T-helper 2 cell treated with Interferon-gamma antibody and Interleukin-4, amounts not matched to agents 5 μg/mL and 100 μg/mL, for 36 hours (primary cell): ENCODE measurements around the gene FAM163B.

Source experiments
- DNase-seq: peaks from one replicate; pipeline ENCODE4 v3.0.0; 2021; ENCODE audit warnings: low spot score
- H3K27ac Mint-ChIP-seq: one replicate; pipeline ENCODE4 v1.8.0; 2021; ENCODE audit warnings: mild to moderate bottlenecking, mixed read lengths
- H3K27me3 Mint-ChIP-seq: one replicate; pipeline ENCODE4 v1.8.0; 2021; ENCODE audit warnings: low read depth, mixed read lengths
- H3K36me3 Mint-ChIP-seq: one replicate; pipeline ENCODE4 v1.8.0; 2021; ENCODE audit warnings: low read depth, mixed read lengths
- H3K4me1 Mint-ChIP-seq: one replicate; pipeline ENCODE4 v1.8.0; 2021; ENCODE audit warnings: low read depth, mixed read lengths
- H3K4me3 Mint-ChIP-seq: one replicate; pipeline ENCODE4 v1.8.0; 2022; ENCODE audit warnings: mild to moderate bottlenecking, moderate library complexity, mixed read lengths
- H3K9me3 Mint-ChIP-seq: one replicate; pipeline ENCODE4 v1.8.0; 2021; ENCODE audit warnings: mixed read lengths

The FAM163B gene

DNA sequence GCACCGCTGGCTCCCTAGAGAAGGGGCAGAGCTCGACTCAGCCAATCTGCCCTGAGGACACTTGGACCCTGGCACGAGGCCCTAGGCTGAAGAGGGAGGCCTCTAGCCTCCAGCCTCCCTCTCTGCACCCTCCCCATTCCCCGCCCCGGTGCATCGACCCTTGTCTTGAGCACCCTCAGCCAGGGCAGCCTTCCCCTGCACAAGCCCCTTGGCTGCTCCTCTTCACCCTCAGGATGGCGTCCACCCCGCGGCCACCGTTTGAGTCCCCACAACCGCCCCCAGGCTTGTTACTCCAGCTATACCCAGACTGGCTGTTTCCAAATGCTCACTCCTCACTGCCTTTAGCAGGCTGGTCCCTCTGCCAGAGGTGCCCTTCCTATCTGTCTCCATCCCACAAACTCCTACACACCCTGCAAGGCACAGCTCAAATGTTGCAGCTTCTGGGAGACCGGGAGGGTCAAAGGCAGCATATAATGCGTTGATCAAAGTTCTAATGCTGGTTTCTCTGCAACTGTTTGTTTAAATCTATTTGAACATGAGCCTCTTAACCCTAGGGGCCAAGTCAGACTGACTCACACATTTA is 6.5 kb upstream of the FAM163B start:
- peaks cover 15% of the 10 kb centered on the region for H3K27me3 Mint-ChIP-seq
- H3K27ac Mint-ChIP-seq = no peak overlapping the region
- H3K9me3 Mint-ChIP-seq = no peaks in the 10 kb centered on the region
- peaks cover 15% of the 10 kb centered on the region for H3K4me1 Mint-ChIP-seq
- DNase-seq = no peak
- no peaks in the 10 kb centered on the region for H3K36me3 Mint-ChIP-seq
- no peak overlapping the region for H3K4me3 Mint-ChIP-seq

DNA sequence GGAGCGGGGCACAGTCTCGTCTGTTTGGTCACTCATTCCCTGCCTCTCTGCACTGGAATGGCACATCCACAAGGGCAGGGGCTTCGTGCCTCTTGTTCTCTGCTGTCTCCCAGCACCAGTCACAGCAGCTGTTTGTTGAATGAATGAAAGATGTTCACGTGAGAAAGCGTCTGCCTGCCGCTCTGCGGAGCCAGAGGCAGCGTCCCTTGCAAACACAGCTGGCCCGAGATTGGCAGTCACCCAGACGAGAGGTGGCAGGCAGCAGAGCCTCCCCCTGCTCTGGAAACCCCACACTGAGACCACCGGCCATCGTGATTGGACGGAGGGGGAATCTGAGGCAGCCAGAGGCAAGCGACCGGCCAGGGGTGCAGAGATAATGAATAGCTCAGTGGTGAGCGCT is 6.0 kb upstream of the FAM163B start:
- Mint-ChIP-seq H3K4me3 (no peak overlapping the region), H3K4me1 (peaks cover 12% of the 10 kb centered on the region), H3K27ac (no peak overlapping the region), H3K36me3 (no peaks in the 10 kb centered on the region), H3K27me3 (peaks cover 20% of the 10 kb centered on the region), H3K9me3 (no peaks in the 10 kb centered on the region)
- no peak for DNase-seq

DNA sequence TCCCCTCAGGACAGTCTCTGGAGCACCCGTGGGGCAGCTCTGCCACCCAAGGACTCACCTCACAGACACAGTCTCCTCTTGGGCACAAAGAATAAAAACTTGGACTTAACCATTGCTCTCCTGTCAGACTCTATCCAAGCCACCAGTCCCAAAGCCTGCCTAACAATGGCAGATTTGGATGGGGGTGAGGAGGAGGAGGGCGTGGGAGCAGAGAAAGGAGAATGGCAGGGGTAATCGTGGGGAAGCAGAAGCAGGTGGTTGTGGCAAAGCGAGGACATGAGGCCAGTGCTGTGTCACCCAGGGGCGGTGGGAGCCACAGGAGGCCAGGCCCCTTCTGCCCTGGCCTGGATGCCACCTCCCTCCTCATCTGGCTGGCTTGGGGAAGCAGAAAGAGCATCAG is 5.5 kb upstream of the FAM163B start:
- no peak for DNase-seq
- Mint-ChIP-seq H3K4me1 (peaks cover 8% of the 10 kb centered on the region), H3K4me3 (no peak overlapping the region), H3K9me3 (no peaks in the 10 kb centered on the region), H3K27ac (no peak overlapping the region), H3K36me3 (no peaks in the 10 kb centered on the region), H3K27me3 (peaks cover 23% of the 10 kb centered on the region)

DNA sequence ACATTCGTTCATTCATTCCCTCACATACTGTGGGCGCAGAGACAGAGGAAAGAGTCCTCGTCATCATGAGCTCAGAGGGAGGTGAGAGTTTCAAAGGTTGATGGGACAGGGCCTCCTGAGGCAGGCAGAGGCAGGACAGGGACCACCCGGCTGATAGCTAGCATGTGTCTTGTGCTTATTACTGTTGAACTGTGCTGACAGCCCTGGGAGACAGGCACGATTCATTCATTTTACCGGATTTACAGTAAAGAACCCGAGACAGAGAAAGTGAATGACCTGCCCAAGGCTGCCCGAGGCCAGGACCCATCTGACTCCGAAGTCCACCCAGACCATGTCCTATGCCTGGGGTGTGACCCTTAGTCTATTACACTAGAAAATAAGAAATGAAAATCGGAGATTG is 4.9 kb upstream of the FAM163B start:
- Mint-ChIP-seq H3K27ac (no peak overlapping the region), H3K4me3 (no peak overlapping the region), H3K4me1 (peaks cover 3% of the 10 kb centered on the region), H3K36me3 (no peaks in the 10 kb centered on the region), H3K27me3 (peaks cover 26% of the 10 kb centered on the region), H3K9me3 (no peaks in the 10 kb centered on the region)
- no peak for DNase-seq

DNA sequence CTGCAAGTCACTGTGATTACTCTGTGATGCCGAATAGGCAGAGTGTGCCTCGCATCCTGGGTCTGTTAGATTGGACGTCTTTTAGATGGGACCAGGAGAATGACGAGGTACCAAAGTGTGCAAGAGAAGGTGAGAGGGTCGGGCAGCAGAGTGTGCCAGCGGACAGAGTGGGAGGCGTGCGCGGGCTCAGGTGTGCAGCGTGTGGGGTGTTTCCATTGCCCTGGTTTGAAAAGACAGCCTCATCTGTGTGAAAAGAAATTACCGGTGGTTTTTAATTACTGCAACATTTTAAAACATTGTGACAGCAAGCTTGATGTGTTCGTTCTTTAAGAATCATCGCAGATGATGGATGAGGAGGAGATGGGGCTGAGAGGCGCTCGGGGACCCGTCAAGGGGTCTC is 4.2 kb upstream of the FAM163B start:
- Mint-ChIP-seq H3K4me3 (no peak overlapping the region), H3K36me3 (no peaks in the 10 kb centered on the region), H3K27ac (no peak overlapping the region), H3K4me1 (no peaks in the 10 kb centered on the region), H3K27me3 (peaks cover 23% of the 10 kb centered on the region), H3K9me3 (no peaks in the 10 kb centered on the region)
- DNase-seq = no peak

DNA sequence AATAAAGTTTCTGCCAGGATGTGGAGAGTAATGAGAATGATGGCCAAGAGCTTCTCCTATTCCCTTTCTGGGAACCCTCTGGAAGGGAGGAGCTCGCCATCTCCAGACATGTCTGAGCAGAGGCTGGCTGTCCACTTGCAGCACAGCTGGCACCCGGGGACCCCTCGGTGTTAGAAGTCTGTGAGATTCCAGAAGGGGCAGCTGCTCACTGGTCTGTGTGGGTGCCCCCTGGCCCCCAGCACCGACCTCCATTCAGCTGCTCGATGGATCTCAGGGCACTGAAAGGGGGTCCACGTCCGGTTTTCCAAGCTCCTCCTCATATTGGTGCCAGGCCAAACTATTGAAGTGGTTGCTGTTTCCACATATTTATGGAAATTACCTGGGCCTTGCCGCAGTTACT is 3.6 kb upstream of the FAM163B start:
- H3K4me1 Mint-ChIP-seq = no peaks in the 10 kb centered on the region
- H3K27ac Mint-ChIP-seq = no peak overlapping the region
- no peaks in the 10 kb centered on the region for H3K9me3 Mint-ChIP-seq
- H3K27me3 Mint-ChIP-seq = peaks cover 20% of the 10 kb centered on the region
- no peak overlapping the region for H3K4me3 Mint-ChIP-seq
- no peaks in the 10 kb centered on the region for H3K36me3 Mint-ChIP-seq
- no peak for DNase-seq

DNA sequence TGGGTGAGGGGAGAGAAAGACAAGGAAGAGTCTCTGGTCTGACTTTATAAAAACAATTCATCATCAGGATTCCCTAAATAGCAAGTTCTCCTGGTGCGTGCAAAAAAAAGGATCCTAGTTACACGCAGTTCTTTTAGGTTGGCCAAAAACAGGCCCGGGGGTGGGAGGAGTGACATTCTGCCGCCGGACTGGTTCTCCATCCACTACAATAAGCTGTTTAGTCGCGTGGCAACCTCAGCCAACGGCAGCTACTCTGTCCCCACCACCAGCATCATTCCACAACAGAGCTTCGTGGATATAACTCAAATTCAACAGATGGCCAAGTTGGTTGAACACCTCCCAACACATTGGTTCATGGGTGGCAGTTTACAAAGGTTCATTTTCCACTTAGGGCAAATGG is 2.9 kb upstream of the FAM163B start:
- Mint-ChIP-seq H3K4me1 (no peaks in the 10 kb centered on the region), H3K4me3 (no peak overlapping the region), H3K27ac (no peak overlapping the region), H3K36me3 (no peaks in the 10 kb centered on the region), H3K27me3 (peaks cover 20% of the 10 kb centered on the region), H3K9me3 (no peaks in the 10 kb centered on the region)
- DNase-seq = no peak

DNA sequence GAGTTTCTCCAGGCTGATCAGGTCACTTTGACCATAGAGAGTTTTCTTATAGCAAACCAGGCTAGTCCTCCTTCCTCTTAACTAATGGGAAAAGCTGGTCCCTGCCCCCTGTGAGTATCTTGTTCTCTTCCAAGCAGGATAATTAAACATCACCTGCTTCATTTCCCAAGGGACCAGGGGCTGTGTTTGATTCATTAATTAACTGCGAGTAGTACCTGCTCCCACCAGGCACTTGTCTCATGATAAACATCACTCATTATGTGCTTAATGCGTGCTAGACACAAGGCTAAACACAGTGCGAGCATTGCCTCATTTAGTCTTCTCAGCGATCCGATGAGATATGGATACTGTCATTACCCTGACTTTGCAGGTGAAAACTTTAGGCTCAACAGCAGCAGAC is 1.7 kb upstream of the FAM163B start:
- Mint-ChIP-seq H3K36me3 (no peaks in the 10 kb centered on the region), H3K27ac (no peak overlapping the region), H3K4me1 (no peaks in the 10 kb centered on the region), H3K27me3 (peaks cover 18% of the 10 kb centered on the region), H3K9me3 (no peaks in the 10 kb centered on the region), H3K4me3 (no peak overlapping the region)
- DNase-seq = no peak

DNA sequence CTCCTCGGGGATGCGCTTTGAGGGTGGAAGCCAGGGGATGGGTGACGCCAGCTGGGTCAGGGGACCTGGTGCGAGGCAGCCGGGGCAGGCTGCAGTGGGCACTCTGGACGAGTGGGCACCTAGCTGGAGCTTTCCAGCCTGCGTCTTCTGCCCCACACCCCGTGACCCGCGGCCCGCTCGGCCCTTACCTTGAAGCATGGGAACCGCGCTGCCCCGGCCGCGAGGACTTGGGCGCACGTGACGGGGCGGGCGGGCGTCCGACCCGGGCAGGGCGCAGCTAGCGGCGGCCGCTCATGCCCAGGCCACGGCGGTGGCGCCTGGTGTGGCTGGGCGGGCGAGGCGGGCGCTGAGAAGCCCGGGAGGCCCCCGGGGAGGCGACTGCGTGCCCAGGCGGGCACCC is 300 bp downstream of the FAM163B start:
- no peak for DNase-seq
- Mint-ChIP-seq H3K27ac (no peak overlapping the region), H3K4me3 (no peak overlapping the region), H3K36me3 (no peaks in the 10 kb centered on the region), H3K4me1 (no peaks in the 10 kb centered on the region), H3K9me3 (no peaks in the 10 kb centered on the region), H3K27me3 (peaks cover 18% of the 10 kb centered on the region)

DNA sequence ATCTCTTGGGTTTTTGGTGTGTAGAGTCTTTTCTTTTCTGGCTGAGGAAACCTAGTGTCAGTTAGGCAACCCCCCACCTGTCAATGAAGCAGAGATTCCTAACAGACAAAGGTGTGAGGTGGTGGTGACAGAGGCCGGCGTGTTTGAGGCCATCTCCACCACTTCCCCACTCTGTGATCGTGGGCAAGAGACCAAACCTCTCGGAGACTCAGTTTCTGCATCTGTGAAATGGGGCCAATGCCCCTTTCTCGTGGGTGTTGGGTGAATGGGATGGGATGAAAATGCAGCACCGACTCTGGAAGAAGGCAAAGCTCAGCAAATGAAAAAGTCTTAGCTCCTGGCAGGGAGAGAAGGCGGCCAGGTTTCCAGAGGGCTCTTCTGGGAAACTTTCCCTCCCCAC is 807 bp downstream of the FAM163B start:
- Mint-ChIP-seq H3K36me3 (no peaks in the 10 kb centered on the region), H3K27ac (no peak overlapping the region), H3K27me3 (peaks cover 18% of the 10 kb centered on the region), H3K9me3 (no peaks in the 10 kb centered on the region), H3K4me1 (no peaks in the 10 kb centered on the region), H3K4me3 (no peak overlapping the region)
- DNase-seq = no peak

DNA sequence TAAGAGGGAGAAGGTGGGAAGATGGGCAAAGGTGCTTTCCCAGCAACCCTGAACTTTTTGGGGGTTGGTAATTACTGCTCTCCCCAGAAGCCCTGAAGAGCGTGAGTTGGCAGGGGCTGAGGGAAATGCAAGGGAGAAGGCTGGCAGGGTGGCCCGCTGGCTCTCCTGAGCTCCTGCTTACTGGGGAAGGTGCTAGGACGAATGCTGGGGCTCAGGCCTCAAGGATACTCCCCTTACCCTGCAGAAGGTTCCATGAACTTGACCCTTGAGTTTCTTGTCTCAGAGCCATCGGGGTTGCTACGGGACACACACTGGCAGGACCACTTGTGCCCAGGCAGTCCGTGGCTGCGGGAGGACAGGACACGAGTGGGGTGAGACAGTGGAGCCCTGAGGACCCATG is 1.2 kb downstream of the FAM163B start:
- peaks cover 18% of the 10 kb centered on the region for H3K27me3 Mint-ChIP-seq
- H3K27ac Mint-ChIP-seq = no peak overlapping the region
- no peaks in the 10 kb centered on the region for H3K36me3 Mint-ChIP-seq
- H3K4me1 Mint-ChIP-seq = no peaks in the 10 kb centered on the region
- no peak for DNase-seq
- no peak overlapping the region for H3K4me3 Mint-ChIP-seq
- no peaks in the 10 kb centered on the region for H3K9me3 Mint-ChIP-seq

DNA sequence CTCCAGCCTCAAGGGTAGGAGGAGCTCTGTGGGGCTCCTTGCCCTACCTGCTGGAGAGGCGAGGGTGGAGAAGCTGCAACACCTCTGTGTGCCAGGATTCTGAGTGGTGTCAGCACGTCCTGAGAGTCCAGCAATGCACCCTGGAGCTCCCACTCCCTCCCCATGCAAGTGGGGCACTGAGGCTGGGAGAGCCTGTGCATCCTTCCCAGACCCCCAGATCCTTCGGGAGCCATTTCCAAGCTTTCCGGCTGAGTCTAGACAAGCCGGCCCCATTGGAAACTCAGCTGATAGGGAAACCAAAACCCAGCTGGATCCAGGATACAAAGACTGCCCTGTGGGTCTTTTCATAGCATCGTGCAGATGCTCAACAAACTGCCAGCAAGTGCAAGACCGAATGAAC is 1.8 kb downstream of the FAM163B start:
- H3K9me3 Mint-ChIP-seq = no peaks in the 10 kb centered on the region
- H3K4me1 Mint-ChIP-seq = no peaks in the 10 kb centered on the region
- no peak overlapping the region for H3K27ac Mint-ChIP-seq
- no peak overlapping the region for H3K4me3 Mint-ChIP-seq
- DNase-seq = no peak
- no peaks in the 10 kb centered on the region for H3K36me3 Mint-ChIP-seq
- peaks cover 18% of the 10 kb centered on the region for H3K27me3 Mint-ChIP-seq

DNA sequence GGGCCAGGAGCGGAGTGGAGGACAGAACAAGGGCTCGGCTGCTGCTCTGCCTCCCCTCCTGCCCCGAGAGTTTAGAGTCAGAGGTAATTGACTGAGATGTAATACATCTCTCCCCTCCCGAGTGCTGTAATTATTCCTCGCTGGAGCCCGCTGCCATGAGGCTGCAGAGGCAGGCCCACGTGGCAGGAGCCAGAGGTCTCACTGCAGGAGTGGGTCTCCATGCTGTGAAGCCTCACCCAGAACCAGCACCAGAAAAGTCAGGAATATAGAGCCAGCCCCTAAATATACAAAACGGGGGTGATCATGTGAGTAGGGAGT is 2.5 kb downstream of the FAM163B start:
- Mint-ChIP-seq H3K27ac (no peak overlapping the region), H3K4me1 (no peaks in the 10 kb centered on the region)

DNA sequence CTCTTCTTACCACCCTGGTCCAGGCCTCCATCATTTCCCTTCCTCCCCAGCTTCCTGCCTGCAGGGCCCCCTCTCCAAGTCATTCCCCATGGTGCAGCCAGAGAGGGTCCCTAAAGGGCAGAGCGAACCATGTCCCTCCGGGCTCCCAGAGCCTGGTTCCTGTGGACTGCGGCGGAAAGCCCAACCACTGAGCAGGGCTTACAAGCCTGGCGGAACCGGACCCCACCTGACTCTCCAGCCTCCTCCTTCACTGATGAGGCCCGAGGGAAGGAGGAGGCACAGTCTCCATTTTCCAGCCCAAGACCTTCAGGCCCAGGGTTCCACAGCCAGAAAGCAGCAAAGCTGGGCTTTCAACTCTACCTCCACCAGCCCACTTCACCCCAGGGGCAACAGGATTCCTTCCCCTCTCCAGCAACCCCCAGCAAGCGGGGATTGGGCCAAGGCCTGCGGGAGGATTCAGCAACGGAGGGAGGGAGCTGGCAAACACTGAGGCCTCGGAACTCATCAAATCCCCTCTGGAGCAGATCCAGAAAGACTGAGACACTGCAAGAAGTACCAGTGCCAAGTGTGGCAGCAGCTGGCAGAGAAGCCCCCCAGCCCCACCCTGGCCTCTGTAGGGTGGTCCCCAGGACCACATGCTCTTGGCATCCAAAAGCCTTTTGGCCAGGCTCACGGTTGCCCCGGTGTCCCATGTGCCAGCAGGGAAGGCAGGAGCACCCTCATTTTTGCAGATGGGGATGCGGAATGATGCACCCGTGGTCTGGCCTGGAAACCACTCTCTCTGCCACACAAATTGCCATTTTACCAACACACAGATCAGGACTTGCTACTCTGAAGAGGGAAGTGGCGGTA is 3.1 kb downstream of the FAM163B start:
- no peak overlapping the region for H3K27ac Mint-ChIP-seq
- no peak overlapping the region for H3K4me3 Mint-ChIP-seq
- DNase-seq = no peak
- peaks cover 16% of the 10 kb centered on the region for H3K27me3 Mint-ChIP-seq
- H3K36me3 Mint-ChIP-seq = no peaks in the 10 kb centered on the region
- no peaks in the 10 kb centered on the region for H3K4me1 Mint-ChIP-seq
- H3K9me3 Mint-ChIP-seq = no peaks in the 10 kb centered on the region

More for the DNA sequence above, 2.5 kb downstream of the FAM163B start:
- DNase-seq = no peak
- peaks cover 18% of the 10 kb centered on the region for H3K27me3 Mint-ChIP-seq
- no peak overlapping the region for H3K4me3 Mint-ChIP-seq
- no peaks in the 10 kb centered on the region for H3K36me3 Mint-ChIP-seq
- H3K9me3 Mint-ChIP-seq = no peaks in the 10 kb centered on the region

DNA sequence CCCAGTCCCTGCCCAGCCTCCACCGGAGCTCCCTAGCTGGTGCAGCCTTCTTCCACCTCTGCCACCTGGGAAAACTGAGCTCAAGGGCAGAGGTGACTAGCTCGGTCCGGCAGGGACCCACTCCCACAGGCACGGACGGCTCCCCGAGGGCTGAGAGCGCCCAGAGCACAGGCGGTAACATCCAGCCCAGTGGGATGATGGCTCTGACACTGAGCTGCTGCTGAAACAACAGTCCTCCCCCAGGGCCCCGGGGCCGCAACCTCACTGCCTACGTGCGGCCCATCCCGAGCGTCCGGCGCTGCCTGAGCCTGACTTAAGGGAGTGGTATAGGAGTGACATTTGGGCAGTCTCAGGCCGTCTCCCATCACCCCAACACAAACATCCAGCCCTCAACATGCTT is 3.7 kb downstream of the FAM163B start:
- H3K9me3 Mint-ChIP-seq = no peaks in the 10 kb centered on the region
- no peaks in the 10 kb centered on the region for H3K4me1 Mint-ChIP-seq
- H3K36me3 Mint-ChIP-seq = no peaks in the 10 kb centered on the region
- peaks cover 12% of the 10 kb centered on the region for H3K27me3 Mint-ChIP-seq
- no peak overlapping the region for H3K27ac Mint-ChIP-seq
- DNase-seq = no peak
- no peak overlapping the region for H3K4me3 Mint-ChIP-seq
